Measurements from ENCODE around the gene ISCA1. TPM values are rescaled to one million over a fixed set of nuclear protein-coding genes. Genes with fewer than 3 reads are reported as not detected.

The ISCA1 gene
- total RNA-seq, 1 experiment from 2014 or later = 28.8 TPM

DNA sequence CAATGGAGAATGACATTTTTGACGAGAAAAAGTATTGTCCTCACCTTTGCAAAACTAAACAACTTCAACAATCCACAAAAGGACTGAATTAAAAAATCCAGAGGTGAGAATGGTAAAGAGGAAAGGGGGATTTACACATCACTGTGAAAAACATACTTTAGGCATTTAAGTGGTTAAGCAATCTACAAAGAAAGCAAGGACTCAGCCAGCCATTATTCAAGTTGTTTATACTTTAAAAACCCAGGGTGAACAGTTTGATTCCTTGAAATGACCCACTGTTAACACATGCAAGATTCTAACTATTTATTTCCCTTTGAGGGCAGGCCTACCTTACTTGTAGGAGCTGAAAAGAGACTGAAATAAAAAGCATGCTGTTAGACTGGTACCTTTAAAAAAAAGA, 42.6 kb upstream of the ISCA1 start:
- BruUV-seq (replicated peaks) = no TSS peak
- H3K9me3 ChIP-seq (ENCODE audit: low read length) = no peaks in the 10 kb centered on the region
- ATAC-seq = no peak
- H3K4me3 ChIP-seq (ENCODE audit: low read length) = no peak overlapping the region
- no peak overlapping the region for H3K27ac ChIP-seq (ENCODE audit: low read length)
- H2AFZ ChIP-seq (ENCODE audit: low read length) = no peak overlapping the region
- no peaks in the 10 kb centered on the region for H3K9me2 ChIP-seq (replicated peaks; ENCODE audit: low read length)
- no peak for DNase-seq
- ChIA-PET CTCF (no interaction called here), POLR2A (ENCODE audit: unreplicated experiment) (no interaction called here)
- no peak for TF ChIP-seq EZH2 (IDR thresholded peaks at IDR 0.05; ENCODE audit: low read length, unreplicated experiment)
- TF ChIP-seq EZH2phosphoT487 (IDR thresholded peaks at IDR 0.05; ENCODE audit: borderline replicate concordance, low read length) = no peak
- TF ChIP-seq, protein P1, sequence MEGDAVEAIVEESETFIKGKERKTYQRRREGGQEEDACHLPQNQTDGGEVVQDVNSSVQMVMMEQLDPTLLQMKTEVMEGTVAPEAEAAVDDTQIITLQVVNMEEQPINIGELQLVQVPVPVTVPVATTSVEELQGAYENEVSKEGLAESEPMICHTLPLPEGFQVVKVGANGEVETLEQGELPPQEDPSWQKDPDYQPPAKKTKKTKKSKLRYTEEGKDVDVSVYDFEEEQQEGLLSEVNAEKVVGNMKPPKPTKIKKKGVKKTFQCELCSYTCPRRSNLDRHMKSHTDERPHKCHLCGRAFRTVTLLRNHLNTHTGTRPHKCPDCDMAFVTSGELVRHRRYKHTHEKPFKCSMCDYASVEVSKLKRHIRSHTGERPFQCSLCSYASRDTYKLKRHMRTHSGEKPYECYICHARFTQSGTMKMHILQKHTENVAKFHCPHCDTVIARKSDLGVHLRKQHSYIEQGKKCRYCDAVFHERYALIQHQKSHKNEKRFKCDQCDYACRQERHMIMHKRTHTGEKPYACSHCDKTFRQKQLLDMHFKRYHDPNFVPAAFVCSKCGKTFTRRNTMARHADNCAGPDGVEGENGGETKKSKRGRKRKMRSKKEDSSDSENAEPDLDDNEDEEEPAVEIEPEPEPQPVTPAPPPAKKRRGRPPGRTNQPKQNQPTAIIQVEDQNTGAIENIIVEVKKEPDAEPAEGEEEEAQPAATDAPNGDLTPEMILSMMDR (conservative IDR thresholded peaks at IDR 0.05; ENCODE audit: low read depth, low read length) = no peak
- no peaks in the 10 kb centered on the region for H3K27me3 ChIP-seq (ENCODE audit: low read length)
- intact Hi-C loops (cut with micrococcal nuclease) = loop anchor here (5.0 kb wide), 1 partner anchor 38 kb away; no protein-coding TSS in a partner anchor
- H3K79me2 ChIP-seq (ENCODE audit: low read length) = no peaks in the 10 kb centered on the region
- H3F3A ChIP-seq (ENCODE audit: low read length, unreplicated experiment) = peaks cover 7% of the 10 kb centered on the region
- peaks cover 21% of the 10 kb centered on the region for H3K4me1 ChIP-seq (ENCODE audit: insufficient read depth, low read length)
- no peak overlapping the region for H3K4me2 ChIP-seq (ENCODE audit: low read length)
- peaks cover 17% of the 10 kb centered on the region; the same call in 1 of the 2 replicates for H3K36me3 ChIP-seq (ENCODE audit: low read depth, low read length)
- H4K20me1 ChIP-seq (ENCODE audit: low read length) = no peaks in the 10 kb centered on the region
- H3K9ac ChIP-seq (ENCODE audit: low read length) = no peak overlapping the region

DNA sequence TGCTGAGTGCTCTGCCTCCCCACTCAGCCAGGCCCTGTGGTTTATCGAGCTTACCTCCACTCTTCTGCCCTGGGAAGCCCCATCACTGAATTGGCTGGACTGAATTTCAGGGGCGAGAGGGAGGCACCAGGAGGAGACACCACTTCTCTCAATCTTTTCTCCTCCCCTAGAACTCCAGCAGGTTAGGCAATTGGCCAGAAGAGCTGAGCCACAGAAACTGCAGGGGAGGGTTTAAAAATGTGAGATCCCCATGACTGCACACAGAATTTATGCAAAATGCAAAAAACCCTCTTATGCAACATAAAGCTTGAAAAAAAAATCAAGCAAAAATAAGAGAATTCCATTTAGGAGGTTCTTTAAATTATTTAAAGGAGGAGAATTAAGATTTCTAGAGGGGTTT, 42.0 kb upstream of the ISCA1 start:
- Histone ChIP-seq H3F3A (ENCODE audit: low read length, unreplicated experiment) (peaks cover 7% of the 10 kb centered on the region), H3K4me2 (ENCODE audit: low read length) (0 out of 2 replicates have a peak overlapping the region, but pooled peaks have one; percentile 62), H3K27me3 (ENCODE audit: low read length) (no peaks in the 10 kb centered on the region), H3K9ac (ENCODE audit: low read length) (no peak overlapping the region), H3K9me2 (replicated peaks; ENCODE audit: low read length) (no peaks in the 10 kb centered on the region), H3K4me1 (ENCODE audit: insufficient read depth, low read length) (peaks cover 21% of the 10 kb centered on the region), H3K27ac (ENCODE audit: low read length) (peak overlapping the region; percentile 45; the same call in 1 of the 2 replicates), H3K9me3 (ENCODE audit: low read length) (no peaks in the 10 kb centered on the region), H2AFZ (ENCODE audit: low read length) (no peak overlapping the region), H3K79me2 (ENCODE audit: low read length) (no peaks in the 10 kb centered on the region), H3K4me3 (ENCODE audit: low read length) (no peak overlapping the region), H3K36me3 (ENCODE audit: low read depth, low read length) (peaks cover 17% of the 10 kb centered on the region), H4K20me1 (ENCODE audit: low read length) (no peaks in the 10 kb centered on the region)
- DNase-seq = no peak
- ATAC-seq = no peak
- intact Hi-C loops (cut with micrococcal nuclease) = loop anchor here (5.0 kb wide), 1 partner anchor 37 kb away; no protein-coding TSS in a partner anchor
- ChIA-PET POLR2A (ENCODE audit: unreplicated experiment) (no interaction called here), CTCF (no interaction called here)
- BruUV-seq (replicated peaks) = no TSS peak
- TF ChIP-seq EZH2 (IDR thresholded peaks at IDR 0.05; ENCODE audit: low read length, unreplicated experiment) (no peak), EZH2phosphoT487 (IDR thresholded peaks at IDR 0.05; ENCODE audit: borderline replicate concordance, low read length) (no peak)
- TF ChIP-seq, protein P1 (conservative IDR thresholded peaks at IDR 0.05; ENCODE audit: low read depth, low read length) = no peak

DNA sequence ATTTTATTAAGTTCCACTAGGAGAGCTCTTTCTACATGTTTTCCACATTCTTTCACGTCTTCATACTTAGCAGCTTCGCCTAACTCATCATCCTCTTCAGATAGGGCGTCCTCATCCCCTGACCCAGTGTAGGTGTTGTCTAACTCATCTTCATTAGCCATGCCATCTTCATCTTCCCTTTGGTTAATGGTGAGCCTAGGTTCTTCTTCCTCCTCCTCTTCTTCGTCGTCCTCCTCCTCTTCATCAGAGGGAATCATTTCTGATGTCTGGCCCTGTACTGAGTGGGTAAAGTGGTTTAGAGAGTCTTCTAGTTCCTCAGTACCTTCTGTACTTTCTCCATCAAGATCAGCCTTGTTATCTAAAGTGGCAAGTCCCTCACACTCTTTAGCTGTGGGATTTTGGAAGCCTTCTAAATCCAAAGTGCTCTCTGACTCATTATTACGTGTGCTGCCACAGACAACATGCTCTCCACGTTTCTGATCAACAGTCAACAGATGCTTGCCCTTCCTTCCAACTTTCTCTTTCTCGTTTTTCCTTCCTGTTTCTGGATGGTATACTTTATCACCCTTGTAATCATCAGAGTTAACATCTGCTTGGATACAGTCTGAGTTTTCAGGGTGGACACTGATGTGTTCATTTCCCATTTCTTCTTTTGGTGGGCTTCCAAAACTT, 40.8 kb upstream of the ISCA1 start:
- Histone ChIP-seq H4K20me1 (ENCODE audit: low read length) (no peaks in the 10 kb centered on the region), H3K27ac (ENCODE audit: low read length) (peak overlapping the region; percentile 45), H3K27me3 (ENCODE audit: low read length) (no peaks in the 10 kb centered on the region), H3F3A (ENCODE audit: low read length, unreplicated experiment) (peaks cover 7% of the 10 kb centered on the region), H3K4me1 (ENCODE audit: insufficient read depth, low read length) (peaks cover 21% of the 10 kb centered on the region), H3K9me2 (replicated peaks; ENCODE audit: low read length) (no peaks in the 10 kb centered on the region), H3K9me3 (ENCODE audit: low read length) (no peaks in the 10 kb centered on the region), H3K36me3 (ENCODE audit: low read depth, low read length) (peaks cover 24% of the 10 kb centered on the region), H3K9ac (ENCODE audit: low read length) (no peak overlapping the region), H2AFZ (ENCODE audit: low read length) (no peak overlapping the region), H3K4me3 (ENCODE audit: low read length) (no peak overlapping the region), H3K4me2 (ENCODE audit: low read length) (peak overlapping the region; percentile 62), H3K79me2 (ENCODE audit: low read length) (no peaks in the 10 kb centered on the region)
- ChIA-PET CTCF (no interaction called here), POLR2A (ENCODE audit: unreplicated experiment) (interaction anchor here (0.5 kb wide), 1 partner anchor 27 kb away, joined by 4 read pairs; no protein-coding TSS in a partner anchor)
- TF ChIP-seq EZH2phosphoT487 (IDR thresholded peaks at IDR 0.05; ENCODE audit: borderline replicate concordance, low read length) (no peak), EZH2 (IDR thresholded peaks at IDR 0.05; ENCODE audit: low read length, unreplicated experiment) (no peak)
- TF ChIP-seq, protein P1 (conservative IDR thresholded peaks at IDR 0.05; ENCODE audit: low read depth, low read length) = no peak
- BruUV-seq (replicated peaks) = TSS peak; percentile 32
- DNase-seq = peak; percentile 74
- peak; percentile 87 for ATAC-seq
- intact Hi-C loops (cut with micrococcal nuclease) = loop anchor here (5.0 kb wide), 1 partner anchor 36 kb away; no protein-coding TSS in a partner anchor
